Fibroblast of lung (primary cell): Measurements from ENCODE around the gene ABLIM2.

Source experiments
- EZH2 ChIP-seq: IDR thresholded peaks from 2 replicates; pipeline ENCODE4 v1.5.1; 2012; ENCODE audit warnings: low read length, control low read depth, mild to moderate bottlenecking; ENCODE audit errors: missing control alignments
- TF ChIP-seq, protein P1 (sequence below), 2 donors: IDR thresholded peaks in 1 of 2; conservative IDR thresholded peaks in 1 of 2; 1 replicate in 1 of 2; 2 replicates in 1 of 2; pipeline ENCODE4 v1.5.1; 2011 to 2012; ENCODE audit warnings: low read length in 2 of 2, control low read depth in 1 of 2, inconsistent platforms in 1 of 2, low read depth in 1 of 2, mild to moderate bottlenecking in 1 of 2

- TF ChIP-seq, protein P1, sequence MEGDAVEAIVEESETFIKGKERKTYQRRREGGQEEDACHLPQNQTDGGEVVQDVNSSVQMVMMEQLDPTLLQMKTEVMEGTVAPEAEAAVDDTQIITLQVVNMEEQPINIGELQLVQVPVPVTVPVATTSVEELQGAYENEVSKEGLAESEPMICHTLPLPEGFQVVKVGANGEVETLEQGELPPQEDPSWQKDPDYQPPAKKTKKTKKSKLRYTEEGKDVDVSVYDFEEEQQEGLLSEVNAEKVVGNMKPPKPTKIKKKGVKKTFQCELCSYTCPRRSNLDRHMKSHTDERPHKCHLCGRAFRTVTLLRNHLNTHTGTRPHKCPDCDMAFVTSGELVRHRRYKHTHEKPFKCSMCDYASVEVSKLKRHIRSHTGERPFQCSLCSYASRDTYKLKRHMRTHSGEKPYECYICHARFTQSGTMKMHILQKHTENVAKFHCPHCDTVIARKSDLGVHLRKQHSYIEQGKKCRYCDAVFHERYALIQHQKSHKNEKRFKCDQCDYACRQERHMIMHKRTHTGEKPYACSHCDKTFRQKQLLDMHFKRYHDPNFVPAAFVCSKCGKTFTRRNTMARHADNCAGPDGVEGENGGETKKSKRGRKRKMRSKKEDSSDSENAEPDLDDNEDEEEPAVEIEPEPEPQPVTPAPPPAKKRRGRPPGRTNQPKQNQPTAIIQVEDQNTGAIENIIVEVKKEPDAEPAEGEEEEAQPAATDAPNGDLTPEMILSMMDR (conservative IDR thresholded peaks at IDR 0.05 in 1 of 2, IDR thresholded peaks at IDR 0.05 in 1 of 2; ENCODE audit: low read depth in 1 of 2, low read length in 2 of 2): no peak
- no peak for TF ChIP-seq EZH2
These were observed 6.1 kb upstream of the ABLIM2 start for GRCh38 chr4:8164687-8165086.
